ENCODE measurements around the gene PDXP. TPM values are rescaled to one million over a fixed set of nuclear protein-coding genes. Genes with fewer than 3 reads are reported as not detected.
"Not testable (repeated sequence)": the region's sequence is repeated elsewhere in the genome, so short reads cannot be mapped to it uniquely, and the experiment has no call there.

PDXP gene
- total RNA-seq, 1 donor from 2014 or later = 6.1 TPM

DNA sequence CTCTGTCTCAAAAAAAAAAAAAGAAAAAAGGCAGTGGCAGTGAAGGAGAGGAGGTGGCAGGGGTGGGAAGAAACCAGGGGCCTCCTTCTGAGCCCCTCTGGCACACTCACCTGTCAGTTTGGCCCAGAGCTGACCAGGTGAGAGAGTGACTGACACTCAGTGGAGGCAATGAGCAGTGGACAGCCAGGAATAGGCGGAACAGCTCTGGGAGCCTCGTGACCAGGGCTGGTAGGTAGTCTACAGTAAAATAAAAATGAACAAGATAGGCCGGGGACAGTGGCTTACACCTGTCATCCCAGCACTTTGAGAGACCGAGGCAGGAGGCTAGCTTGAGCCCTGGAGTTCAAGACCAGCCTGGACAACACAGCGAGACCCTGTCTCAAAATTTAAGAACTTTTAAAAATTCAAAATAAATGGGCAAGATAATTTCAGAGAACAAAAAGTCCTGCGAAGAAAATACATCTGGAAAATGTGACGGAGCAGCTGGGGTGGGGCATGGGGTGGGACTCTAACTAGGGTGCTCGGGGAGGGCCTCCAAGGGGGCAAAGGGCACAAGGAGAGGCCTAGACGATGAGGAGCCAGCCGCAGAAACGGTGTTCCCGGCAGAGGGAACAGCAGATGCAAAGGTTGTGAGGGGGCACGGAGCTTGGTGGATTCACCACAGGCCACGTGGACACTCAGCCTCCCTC lies 3.8 kb upstream of the PDXP start:
- no peak for ATAC-seq
- no peak for DNase-seq
- peaks cover 11% of the 10 kb centered on the region for H3K4me1 ChIP-seq
- TF ChIP-seq CTCF (IDR thresholded peaks at IDR 0.05) = no peak
- H3K36me3 ChIP-seq = peaks cover 36% of the 10 kb centered on the region
- no peaks in the 10 kb centered on the region for H3K9me3 ChIP-seq
- no peak overlapping the region for H3K4me3 ChIP-seq
- H3K27ac ChIP-seq = no peak overlapping the region
- H3K27me3 ChIP-seq = no peaks in the 10 kb centered on the region
- intact Hi-C loops (cut with DNase I) = no loop called here

DNA sequence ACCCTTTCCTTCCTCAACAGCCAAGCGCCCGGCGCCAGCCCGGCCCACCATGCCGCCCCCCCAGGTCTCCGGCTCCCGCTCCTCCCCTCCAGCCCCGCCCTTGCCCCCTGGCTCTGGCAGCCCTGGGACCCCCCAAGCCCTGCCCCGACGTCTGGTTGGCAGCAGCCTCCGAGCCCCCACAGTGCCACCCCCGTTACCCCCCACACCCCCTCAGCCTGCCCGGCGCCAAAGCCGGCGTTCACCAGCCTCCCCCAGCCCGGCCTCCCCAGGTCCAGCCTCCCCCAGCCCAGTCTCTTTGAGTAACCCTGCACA lies 3.3 kb upstream of the PDXP start:
- H3K4me1 ChIP-seq = peaks cover 16% of the 10 kb centered on the region
- intact Hi-C loops (cut with DNase I) = no loop called here
- DNase-seq (no peak), ATAC-seq (no peak)
- no peak overlapping the region for H3K4me3 ChIP-seq
- TF ChIP-seq CTCF (IDR thresholded peaks at IDR 0.05) = no peak
- no peaks in the 10 kb centered on the region for H3K27me3 ChIP-seq
- peaks cover 33% of the 10 kb centered on the region for H3K36me3 ChIP-seq
- no peak overlapping the region for H3K27ac ChIP-seq
- no peaks in the 10 kb centered on the region for H3K9me3 ChIP-seq

DNA sequence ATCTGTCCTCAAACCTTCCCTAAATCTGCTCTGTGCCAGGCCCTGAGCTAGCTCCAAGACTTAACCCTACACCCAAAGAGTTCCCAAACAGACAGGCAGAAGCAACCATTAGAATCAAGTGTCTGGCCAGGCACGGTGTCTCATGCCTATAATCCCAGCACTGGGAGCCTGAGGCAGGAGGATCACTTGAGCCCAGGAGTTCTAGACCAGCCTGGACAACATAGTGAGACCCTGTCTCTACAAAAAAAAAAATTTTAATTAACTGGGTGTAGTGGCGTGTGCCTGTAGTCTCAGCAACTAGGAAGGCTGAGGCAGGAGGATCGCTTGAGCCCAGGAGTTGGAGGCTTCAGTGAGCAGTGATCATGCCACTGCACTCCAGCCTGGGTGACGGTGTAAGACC lies 1.9 kb upstream of the PDXP start:
- H3K27ac ChIP-seq; DNase-seq; ATAC-seq; H3K27me3 ChIP-seq; H3K4me3 ChIP-seq; H3K9me3 ChIP-seq; intact Hi-C loops (cut with DNase I): not testable (repeated sequence)
- Histone ChIP-seq H3K36me3 (peaks cover 20% of the 10 kb centered on the region), H3K4me1 (peaks cover 26% of the 10 kb centered on the region)

DNA sequence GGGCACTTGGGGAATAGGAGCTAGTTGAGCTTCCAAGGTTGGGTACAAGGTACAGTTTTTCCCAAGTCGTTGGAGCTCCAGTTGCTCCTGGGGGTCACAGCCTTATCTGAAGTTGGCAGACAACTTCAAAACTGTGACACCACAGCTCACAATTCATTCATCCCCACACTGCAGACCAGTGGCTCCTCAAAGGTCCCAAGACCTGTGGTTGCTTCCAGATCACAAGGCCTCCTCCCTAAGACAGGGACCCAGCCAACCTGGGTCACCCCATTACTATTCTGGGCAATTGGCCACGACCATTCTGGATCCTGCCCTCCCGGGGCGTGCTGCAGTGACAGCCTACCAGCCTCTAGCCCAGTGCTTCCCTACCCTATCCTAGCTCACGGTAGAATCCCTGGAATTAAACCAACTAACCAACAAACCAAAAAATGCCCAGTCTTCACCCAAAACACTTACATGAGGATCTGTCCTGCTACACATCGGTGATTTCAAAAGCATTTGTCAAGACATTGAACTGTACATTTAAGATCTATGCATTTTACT lies 862 bp upstream of the PDXP start:
- H3K36me3 ChIP-seq = peaks cover 15% of the 10 kb centered on the region
- H3K27ac ChIP-seq = peak overlapping the region; percentile 82
- TF ChIP-seq CTCF (IDR thresholded peaks at IDR 0.05) = no peak
- no peaks in the 10 kb centered on the region for H3K9me3 ChIP-seq
- no peak for DNase-seq
- peaks cover 32% of the 10 kb centered on the region for H3K4me1 ChIP-seq
- H3K4me3 ChIP-seq = peak overlapping the region; percentile 59
- intact Hi-C loops (cut with DNase I) = no loop called here
- H3K27me3 ChIP-seq = no peaks in the 10 kb centered on the region
- no peak for ATAC-seq

GRCh38 chr22:37659066-37659896 lies 758 bp downstream of the PDXP start:
- Histone ChIP-seq H3K9me3 (no peaks in the 10 kb centered on the region), H3K4me3 (peak overlapping the region; percentile 59), H3K27ac (no peak overlapping the region), H3K4me1 (peaks cover 32% of the 10 kb centered on the region), H3K27me3 (no peaks in the 10 kb centered on the region), H3K36me3 (no peaks in the 10 kb centered on the region)
- DNase-seq (no peak), ATAC-seq (no peak)
- no peak for TF ChIP-seq CTCF (IDR thresholded peaks at IDR 0.05)
- intact Hi-C loops (cut with DNase I) = no loop called here

All from upper lobe of right lung (tissue), 1 donor.